Neural cell (in vitro differentiated cells): Measurements from ENCODE around the gene UBE2K. TPM values are rescaled to one million over a fixed set of nuclear protein-coding genes. Genes with fewer than 3 reads are reported as not detected.

Experiments
- H2AFZ ChIP-seq: fragments of 200-600, 300-800 bp; sonication (generic), shearing (Covaris generic); 2 replicates; pipeline ENCODE4 v1.6.0; 2014; ENCODE audit warnings: low read depth, mild to moderate bottlenecking, antibody characterized with exemption, low read length, moderate library complexity
- H3F3A ChIP-seq: fragments of 200-600 bp; shearing (Covaris generic); 2 replicates; pipeline ENCODE4 v1.6.1; 2016; ENCODE audit warnings: mild to moderate bottlenecking, moderate library complexity, mixed read lengths, antibody characterized with exemption, low read length; ENCODE audit not compliant: insufficient read depth, poor library complexity, severe bottlenecking
- H3K27ac ChIP-seq: fragments of 200-600, 300-800 bp; sonication (generic), shearing (Covaris generic); 2 replicates; pipeline ENCODE4 v1.5.1; 2014; ENCODE audit warnings: mild to moderate bottlenecking, low read length, moderate library complexity
- H3K27me3 ChIP-seq: fragments of 300-800, 200-600 bp; sonication (generic), shearing (Covaris generic); 2 replicates; pipeline ENCODE4 v1.6.0; 2014; ENCODE audit warnings: mild to moderate bottlenecking, low read depth, low read length, moderate library complexity; ENCODE audit not compliant: insufficient read depth
- H3K36me3 ChIP-seq: fragments of 300-800, 200-600 bp; sonication (generic), shearing (Covaris generic); 2 replicates; pipeline ENCODE4 v1.5.1; 2014; ENCODE audit warnings: mild to moderate bottlenecking, antibody characterized with exemption, low read length, moderate library complexity; ENCODE audit not compliant: insufficient read depth
- H3K4me2 ChIP-seq: fragments of 300-800, 200-600 bp; sonication (generic), shearing (Covaris generic); 2 replicates; pipeline ENCODE4 v1.6.0; 2014; ENCODE audit warnings: mild to moderate bottlenecking, low read length
- H3K4me3 ChIP-seq: fragments of 300-800, 200-600 bp; sonication (generic), shearing (Covaris generic); 2 replicates; pipeline ENCODE4 v1.5.1; 2014; ENCODE audit warnings: mild to moderate bottlenecking, low read length, moderate library complexity
- H3K79me2 ChIP-seq: fragments of 200-600 bp; shearing (Covaris generic); replicated peaks from 2 replicates; pipeline ENCODE4 v1.6.0; 2014; ENCODE audit warnings: mild to moderate bottlenecking, low read length, moderate library complexity; ENCODE audit not compliant: insufficient read depth
- H3K9ac ChIP-seq: fragments of 300-800, 200-600 bp; sonication (generic), shearing (Covaris generic); 2 replicates; pipeline ENCODE4 v1.6.1; 2016; ENCODE audit warnings: mild to moderate bottlenecking, low read length, mixed read lengths
- H3K9me2 ChIP-seq: fragments of 200-600 bp; shearing (Covaris generic); 2 replicates; pipeline ENCODE4 v1.6.1; 2016; ENCODE audit warnings: mild to moderate bottlenecking, low read length, mixed read lengths; ENCODE audit not compliant: insufficient read depth
- H3K9me3 ChIP-seq: fragments of 200-600, 300-800 bp; sonication (generic), shearing (Covaris generic); 2 replicates; pipeline ENCODE4 v1.6.1; 2016; ENCODE audit warnings: mild to moderate bottlenecking, mixed run types, low read length, moderate library complexity, mixed read lengths
- H4K20me1 ChIP-seq: fragments of 200-600 bp; shearing (Covaris generic); 2 replicates; pipeline ENCODE4 v1.6.1; 2016; ENCODE audit warnings: mild to moderate bottlenecking, mixed run types; ENCODE audit not compliant: insufficient read depth
- CTCF ChIP-seq: fragments of 450-650 bp; IDR thresholded peaks from 2 replicates; pipeline ENCODE4 v1.5.1; 2014; ENCODE audit warnings: antibody characterized with exemption, mild to moderate bottlenecking, moderate library complexity; ENCODE audit not compliant: poor library complexity, severe bottlenecking
- EP300 ChIP-seq: fragments of 450-650 bp; conservative IDR thresholded peaks from 2 replicates; pipeline ENCODE4 v1.6.1; 2014; ENCODE audit warnings: antibody characterized with exemption, mild to moderate bottlenecking, moderate library complexity; ENCODE audit not compliant: poor library complexity, severe bottlenecking
- EZH2 ChIP-seq: fragments of 200-600, 300-800 bp; shearing (Covaris generic), sonication (generic); IDR thresholded peaks from 2 replicates; pipeline ENCODE4 v1.6.1; 2014; ENCODE audit warnings: antibody characterized with exemption, low read length, borderline replicate concordance, mild to moderate bottlenecking; ENCODE audit not compliant: insufficient read depth, poor library complexity, severe bottlenecking
- MXI1 ChIP-seq: fragments of 450-650 bp; conservative IDR thresholded peaks from 2 replicates; pipeline ENCODE4 v1.6.1; 2014; ENCODE audit warnings: antibody characterized with exemption, mild to moderate bottlenecking; ENCODE audit not compliant: poor library complexity, severe bottlenecking
- POLR2AphosphoS5 ChIP-seq: IDR thresholded peaks from 2 replicates; pipeline ENCODE4 v1.6.1; 2012
- RAD21 ChIP-seq: fragments of 450-650 bp; conservative IDR thresholded peaks from 2 replicates; pipeline ENCODE4 v1.6.1; 2014; ENCODE audit warnings: antibody characterized with exemption, mild to moderate bottlenecking, moderate library complexity
- SMC3 ChIP-seq: fragments of 450-650 bp; conservative IDR thresholded peaks from 2 replicates; pipeline ENCODE4 v1.6.1; 2014; ENCODE audit warnings: antibody characterized with exemption, mild to moderate bottlenecking, moderate library complexity; ENCODE audit not compliant: poor library complexity
- TAF1 ChIP-seq: IDR thresholded peaks from 2 replicates; pipeline ENCODE4 v1.6.1; 2012; ENCODE audit warnings: low read depth
- polyA plus RNA-seq: library from polyadenylated mRNA; depleted of rRNA; stranded (reverse); fragments of >200 nt; gene quantifications from 2 replicates; pipeline ENCODE4 v1.2.3, GENCODE V29; 2014
- TF ChIP-seq, protein P1 (sequence below): IDR thresholded peaks from 2 replicates; pipeline ENCODE4 v1.6.1; 2012; ENCODE audit warnings: borderline replicate concordance

Gene UBE2K
- polyA plus RNA-seq, 1 donor from 2014 or later: 45.8 TPM

GRCh38 chr4:39730072-39730471 lies 32.1 kb downstream of the UBE2K start:
- H3K27me3 ChIP-seq: no peaks in the 10 kb centered on the region
- TF ChIP-seq, protein P1, sequence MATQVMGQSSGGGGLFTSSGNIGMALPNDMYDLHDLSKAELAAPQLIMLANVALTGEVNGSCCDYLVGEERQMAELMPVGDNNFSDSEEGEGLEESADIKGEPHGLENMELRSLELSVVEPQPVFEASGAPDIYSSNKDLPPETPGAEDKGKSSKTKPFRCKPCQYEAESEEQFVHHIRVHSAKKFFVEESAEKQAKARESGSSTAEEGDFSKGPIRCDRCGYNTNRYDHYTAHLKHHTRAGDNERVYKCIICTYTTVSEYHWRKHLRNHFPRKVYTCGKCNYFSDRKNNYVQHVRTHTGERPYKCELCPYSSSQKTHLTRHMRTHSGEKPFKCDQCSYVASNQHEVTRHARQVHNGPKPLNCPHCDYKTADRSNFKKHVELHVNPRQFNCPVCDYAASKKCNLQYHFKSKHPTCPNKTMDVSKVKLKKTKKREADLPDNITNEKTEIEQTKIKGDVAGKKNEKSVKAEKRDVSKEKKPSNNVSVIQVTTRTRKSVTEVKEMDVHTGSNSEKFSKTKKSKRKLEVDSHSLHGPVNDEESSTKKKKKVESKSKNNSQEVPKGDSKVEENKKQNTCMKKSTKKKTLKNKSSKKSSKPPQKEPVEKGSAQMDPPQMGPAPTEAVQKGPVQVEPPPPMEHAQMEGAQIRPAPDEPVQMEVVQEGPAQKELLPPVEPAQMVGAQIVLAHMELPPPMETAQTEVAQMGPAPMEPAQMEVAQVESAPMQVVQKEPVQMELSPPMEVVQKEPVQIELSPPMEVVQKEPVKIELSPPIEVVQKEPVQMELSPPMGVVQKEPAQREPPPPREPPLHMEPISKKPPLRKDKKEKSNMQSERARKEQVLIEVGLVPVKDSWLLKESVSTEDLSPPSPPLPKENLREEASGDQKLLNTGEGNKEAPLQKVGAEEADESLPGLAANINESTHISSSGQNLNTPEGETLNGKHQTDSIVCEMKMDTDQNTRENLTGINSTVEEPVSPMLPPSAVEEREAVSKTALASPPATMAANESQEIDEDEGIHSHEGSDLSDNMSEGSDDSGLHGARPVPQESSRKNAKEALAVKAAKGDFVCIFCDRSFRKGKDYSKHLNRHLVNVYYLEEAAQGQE: no peak
- TF ChIP-seq RAD21: no peak
- no peak for TF ChIP-seq EZH2
- no peak for TF ChIP-seq CTCF
- no peak for TF ChIP-seq MXI1
- no peak for TF ChIP-seq SMC3
- TF ChIP-seq POLR2AphosphoS5: no peak
- no peak for TF ChIP-seq EP300
- no peak for TF ChIP-seq TAF1
- no peaks in the 10 kb centered on the region for H4K20me1 ChIP-seq
- H3K79me2 ChIP-seq: peaks cover 35% of the 10 kb centered on the region
- H3K9me2 ChIP-seq: no peaks in the 10 kb centered on the region
- H3K27ac ChIP-seq: no peak overlapping the region
- no peak overlapping the region for H3K4me2 ChIP-seq
- H2AFZ ChIP-seq: no peak overlapping the region
- no peak overlapping the region for H3K9ac ChIP-seq
- no peaks in the 10 kb centered on the region for H3K36me3 ChIP-seq
- H3K4me3 ChIP-seq: no peak overlapping the region
- H3F3A ChIP-seq: no peaks in the 10 kb centered on the region
- H3K9me3 ChIP-seq: no peaks in the 10 kb centered on the region

DNA sequence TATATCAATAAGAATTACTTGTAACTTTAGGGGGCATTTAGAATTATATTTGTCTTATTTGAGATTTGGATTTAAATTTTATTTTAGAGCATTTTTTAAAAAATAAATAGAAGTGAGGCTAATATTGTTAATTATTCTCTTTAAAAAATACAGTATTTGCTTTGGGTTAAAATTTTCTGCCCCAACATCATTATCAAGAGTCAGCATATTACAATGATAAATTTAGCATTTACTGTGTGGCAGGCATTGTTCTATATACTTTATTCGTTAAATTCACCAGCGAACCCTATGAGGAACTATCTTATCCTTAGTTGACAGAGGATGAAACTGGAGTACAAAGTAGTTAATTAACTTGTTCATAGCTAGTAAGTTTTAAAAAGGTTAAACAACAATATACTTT lies 34.0 kb downstream of the UBE2K start:
- Histone ChIP-seq H3K9me3 (no peaks in the 10 kb centered on the region), H4K20me1 (no peaks in the 10 kb centered on the region), H3K27me3 (no peaks in the 10 kb centered on the region), H3K79me2 (peaks cover 30% of the 10 kb centered on the region), H3K27ac (no peak overlapping the region), H3K9me2 (no peaks in the 10 kb centered on the region), H3F3A (no peaks in the 10 kb centered on the region), H3K36me3 (no peaks in the 10 kb centered on the region), H3K9ac (no peak overlapping the region), H3K4me2 (no peak overlapping the region), H3K4me3 (no peak overlapping the region), H2AFZ (no peak overlapping the region)
- TF ChIP-seq TAF1: no peak
- TF ChIP-seq SMC3: no peak
- no peak for TF ChIP-seq EZH2
- no peak for TF ChIP-seq CTCF
- TF ChIP-seq, protein P1: no peak
- no peak for TF ChIP-seq EP300
- TF ChIP-seq POLR2AphosphoS5: no peak
- no peak for TF ChIP-seq MXI1
- no peak for TF ChIP-seq RAD21
